Stimulated activated naive CD4-positive, alpha-beta T cell treated with Interleukin-2 at 50 U/mL for 16 hours (primary cell): Measurements from ENCODE around the gene ZBTB20.

Experiments used
- DNase-seq: peaks from one replicate; lab custom pipeline; 2025; lab: John Stamatoyannopoulos, UW

ZBTB20 gene

GRCh38 chr3:114762144-114762543 is 384.9 kb downstream of the ZBTB20 start:
- no peak for DNase-seq

- no peak for DNase-seq
These were observed 386.4 kb downstream of the ZBTB20 start for GRCh38 chr3:114760679-114761078.

- no peak for DNase-seq
These were observed 388.0 kb downstream of the ZBTB20 start for GRCh38 chr3:114758831-114759699.

- no peak for DNase-seq
These were observed 390.4 kb downstream of the ZBTB20 start for GRCh38 chr3:114756506-114757279.

- DNase-seq: no peak
These were observed 400.6 kb downstream of the ZBTB20 start for GRCh38 chr3:114746502-114746901.

- DNase-seq: no peak
These were observed 401.5 kb downstream of the ZBTB20 start for GRCh38 chr3:114745322-114746240.

GRCh38 chr3:114743746-114744485 is 403.2 kb downstream of the ZBTB20 start:
- no peak for DNase-seq

GRCh38 chr3:114741066-114741465 is 406.0 kb downstream of the ZBTB20 start:
- no peak for DNase-seq

- DNase-seq: no peak
These were observed 407.5 kb downstream of the ZBTB20 start for GRCh38 chr3:114739627-114740026.

- DNase-seq: no peak
These were observed 414.7 kb downstream of the ZBTB20 start for GRCh38 chr3:114732353-114732752.

GRCh38 chr3:114730397-114730796 is 416.7 kb downstream of the ZBTB20 start:
- DNase-seq: no peak

GRCh38 chr3:114727373-114727772 is 419.7 kb downstream of the ZBTB20 start:
- no peak for DNase-seq

- DNase-seq: no peak
These were observed 421.1 kb downstream of the ZBTB20 start for GRCh38 chr3:114725966-114726365.

- no peak for DNase-seq
These were observed 424.6 kb downstream of the ZBTB20 start for GRCh38 chr3:114722530-114722929.

GRCh38 chr3:114721864-114722263 is 425.2 kb downstream of the ZBTB20 start:
- no peak for DNase-seq

GRCh38 chr3:114721209-114721608 is 425.9 kb downstream of the ZBTB20 start:
- DNase-seq: no peak

GRCh38 chr3:114718898-114719210 is 428.2 kb downstream of the ZBTB20 start:
- no peak for DNase-seq

GRCh38 chr3:114718071-114718897 is 428.8 kb downstream of the ZBTB20 start:
- DNase-seq: no peak

- no peak for DNase-seq
These were observed 430.2 kb downstream of the ZBTB20 start for GRCh38 chr3:114716916-114717315.

- no peak for DNase-seq
These were observed 431.0 kb downstream of the ZBTB20 start for GRCh38 chr3:114716126-114716525.
